GM20000 (cell line): ENCODE data around the gene NUP43.
A peak's percentile ranks its signal among the peaks of the same experiment; 100 is the strongest.

Experiments used
- DNase-seq: peaks from one replicate; pipeline ENCODE4 v3.0.0; 2012; ENCODE audit warnings: low spot score
- CTCF ChIP-seq: IDR thresholded peaks from 2 replicates; pipeline ENCODE4 v1.5.1; 2012; ENCODE audit warnings: mild to moderate bottlenecking, control low read depth; ENCODE audit errors: extremely low read depth, missing control alignments

The NUP43 gene

GRCh38 chr6:149734915-149735314, 11.4 kb downstream of the NUP43 start:
- TF ChIP-seq CTCF = no peak
- DNase-seq = no peak

- no peak for TF ChIP-seq CTCF
- DNase-seq = no peak
Observed at GRCh38 chr6:149733089-149733720, 13.1 kb downstream of the NUP43 start.

GRCh38 chr6:149729824-149730223, 16.5 kb downstream of the NUP43 start:
- no peak for TF ChIP-seq CTCF
- DNase-seq = no peak

- TF ChIP-seq CTCF = no peak
- no peak for DNase-seq
Observed at GRCh38 chr6:149728499-149729234, 17.7 kb downstream of the NUP43 start.

GRCh38 chr6:149727793-149728498, 18.4 kb downstream of the NUP43 start:
- no peak for DNase-seq
- no peak for TF ChIP-seq CTCF

GRCh38 chr6:149725785-149726184, 20.5 kb downstream of the NUP43 start:
- DNase-seq = no peak
- TF ChIP-seq CTCF = no peak

- no peak for DNase-seq
- TF ChIP-seq CTCF = peak; percentile 31
Observed at GRCh38 chr6:149723771-149724417, 22.4 kb downstream of the NUP43 start.
